Endodermal cell (in vitro differentiated cells): ENCODE data around the gene SH3PXD2A. TPM values are rescaled to one million over a fixed set of nuclear protein-coding genes. Genes with fewer than 3 reads are reported as not detected.

ENCODE experiments used
- DNase-seq: peaks from one replicate; pipeline ENCODE4 v3.0.0-alpha.2; 2017
- H3K27ac ChIP-seq: 2 replicates; pipeline ENCODE4 v1.5.1; 2013; ENCODE audit warnings: mild to moderate bottlenecking, low read depth, low read length, moderate library complexity
- H3K27me3 ChIP-seq: 2 replicates; pipeline ENCODE4 v1.6.1; 2013; ENCODE audit warnings: mild to moderate bottlenecking, low read length, moderate library complexity; ENCODE audit not compliant: insufficient read depth, control insufficient read depth, poor library complexity, severe bottlenecking
- H3K36me3 ChIP-seq: 2 replicates; pipeline ENCODE4 v1.7.0; 2013; ENCODE audit warnings: mild to moderate bottlenecking, low read length, moderate library complexity; ENCODE audit not compliant: control insufficient read depth, insufficient read depth
- H3K4me1 ChIP-seq: one replicate; pipeline ENCODE4 v1.7.0; 2013; ENCODE audit warnings: low read length; ENCODE audit not compliant: control insufficient read depth, insufficient read depth
- H3K4me3 ChIP-seq: 2 replicates; pipeline ENCODE4 v1.5.1; 2013; ENCODE audit warnings: mild to moderate bottlenecking, low read length, moderate library complexity
- H3K9ac ChIP-seq: 2 replicates; pipeline ENCODE4 v1.6.1; 2013; ENCODE audit warnings: mild to moderate bottlenecking, low read length, moderate library complexity; ENCODE audit not compliant: poor library complexity, severe bottlenecking; ENCODE audit errors: extremely low read depth
- H3K9me3 ChIP-seq: 2 replicates; pipeline ENCODE4 v1.6.1; 2013; ENCODE audit warnings: mild to moderate bottlenecking, low read length, moderate library complexity; ENCODE audit not compliant: control insufficient read depth
- H3K27ac Mint-ChIP-seq: 2 replicates; pipeline ENCODE4 v1.8.0; 2020; ENCODE audit warnings: mixed read lengths
- H3K27me3 Mint-ChIP-seq: 2 replicates; pipeline ENCODE4 v1.8.0; 2021; ENCODE audit warnings: mild to moderate bottlenecking, mixed read lengths; ENCODE audit not compliant: insufficient read depth
- H3K36me3 Mint-ChIP-seq: 2 replicates; pipeline ENCODE4 v1.8.0; 2020; ENCODE audit warnings: low read depth, mixed read lengths
- H3K4me1 Mint-ChIP-seq: 2 replicates; pipeline ENCODE4 v1.8.0; 2020; ENCODE audit warnings: mixed read lengths
- H3K4me3 Mint-ChIP-seq: 2 replicates; pipeline ENCODE4 v1.8.0; 2020; ENCODE audit warnings: mild to moderate bottlenecking, moderate library complexity, mixed read lengths
- H3K9me3 Mint-ChIP-seq: 2 replicates; pipeline ENCODE4 v1.8.0; 2020; ENCODE audit warnings: mild to moderate bottlenecking, mixed read lengths
- CTCF ChIP-seq: fragments of 200-600 bp; sonication (generic); conservative IDR thresholded peaks from 2 replicates; pipeline ENCODE4 v1.5.0; 2021; ENCODE audit warnings: antibody characterized with exemption, mild to moderate bottlenecking
- WGBS, 2 experiments: methylation state at CpG; one replicate each; pipeline versions ENCODE4 v1.1.5 to v1.1.7; 2013; ENCODE audit warnings: missing lambda C conversion rate in 2 of 2, mixed read lengths in 1 of 2; ENCODE audit not compliant: insufficient coverage in 1 of 2, insufficient read length in 1 of 2; 5-methylcytosine and 5-hydroxymethylcytosine counted together
- long read RNA-seq, 4 experiments: library from polyadenylated mRNA in 2 of 4; library from RNA in 1 of 4; library from capped mRNA in 1 of 4; stranded (forward) in 3 of 4; unstranded in 1 of 4; transcript quantifications; one replicate each; pipeline ENCODE4 v2.0.0, GENCODE V29; 2020 to 2021; ENCODE audit warnings: inconsistent platforms in 1 of 4
- polyA plus RNA-seq, 2 experiments: library from polyadenylated mRNA; stranded (reverse); fragments of 50-300 nt; gene quantifications; one replicate each; pipeline ENCODE4 v1.2.3, GENCODE V29; 2013
- total RNA-seq, 2 donors: library from RNA; stranded (reverse); fragmentation: NEBNext Ultra II Directional in 1 of 2; extraction: Animal tissue kit (Norgen Biotek cat#: 25700) in 1 of 2; gene quantifications; 2 replicates in 1 of 2; 3 replicates in 1 of 2; pipeline ENCODE4 v1.2.1, GENCODE V29; 2021

Gene SH3PXD2A
- 10 to 100 TPM; 15.7 to 22.6 TPM for total RNA-seq
- 11.5 TPM for polyA plus RNA-seq (2013, experiment 1 of 2)
- polyA plus RNA-seq (2013, experiment 2 of 2) = 11.0 TPM
- long read RNA-seq, experiment 1, partial matches to known transcripts = 0 of 16 reads
- long read RNA-seq, experiment 1, other reads (novel, unspliced or antisense) = 16 of 16 reads
- long read RNA-seq, experiment 2, partial matches to known transcripts = 3 of 32 reads
- long read RNA-seq, experiment 2, other reads (novel, unspliced or antisense) = 29 of 32 reads
- long read RNA-seq, experiment 3, partial matches to known transcripts = 1 of 6 reads
- long read RNA-seq, experiment 3, other reads (novel, unspliced or antisense) = 5 of 6 reads
- long read RNA-seq, experiment 4, partial matches to known transcripts = 0 of 1 reads
- long read RNA-seq, experiment 4, other reads (novel, unspliced or antisense) = 1 of 1 reads

- Histone ChIP-seq H3K27ac (peak within 1 kb of the TSS; percentile 15), H3K36me3 (no peaks in the 10 kb centered on the region), H3K9me3 (no peaks in the 10 kb centered on the region), H3K4me3 (peak within 1 kb of the TSS; percentile 82), H3K27me3 (peaks cover 29% of the 10 kb centered on the region), H3K4me1 (peaks cover 18% of the 10 kb centered on the region), H3K9ac (peak within 1 kb of the TSS; percentile 36)
- TF ChIP-seq CTCF = no peak
- Mint-ChIP-seq H3K27me3 (peaks cover 19% of the 10 kb centered on the region), H3K36me3 (no peaks in the 10 kb centered on the region), H3K4me1 (peaks cover 28% of the 10 kb centered on the region), H3K27ac (peak within 1 kb of the TSS; percentile 55), H3K9me3 (no peaks in the 10 kb centered on the region), H3K4me3 (peak within 1 kb of the TSS; percentile 75)
- DNase-seq = peak; percentile 84
- WGBS, 2 experiments = 0% methylated on average over 51 of the region's 54 CpGs; no CpG with 5 or more reads in 1 of the 2 experiments
Measured at GRCh38 chr10:103855424-103855823, at the start of gene SH3PXD2A. TSS of gene SH3PXD2A (minus strand) at chr10:103855576. CDS start at chr10:103855266, 310 bp downstream.

- TF ChIP-seq CTCF = no peak
- Histone ChIP-seq H3K27ac (no peak overlapping the region), H3K27me3 (no peaks in the 10 kb centered on the region), H3K4me3 (no peak overlapping the region), H3K4me1 (no peaks in the 10 kb centered on the region), H3K9me3 (no peaks in the 10 kb centered on the region), H3K36me3 (peaks cover 12% of the 10 kb centered on the region), H3K9ac (no peak overlapping the region)
- H3K4me1 Mint-ChIP-seq = peaks cover 1% of the 10 kb centered on the region
- DNase-seq = no peak
- peaks cover 10% of the 10 kb centered on the region for H3K36me3 Mint-ChIP-seq
- 89 to 90% methylated on average over 2 to 5 of the region's 5 CpGs for WGBS, 2 experiments
- no peaks in the 10 kb centered on the region for H3K9me3 Mint-ChIP-seq
- no peak overlapping the region for H3K4me3 Mint-ChIP-seq
- H3K27me3 Mint-ChIP-seq = no peaks in the 10 kb centered on the region
- no peak overlapping the region for H3K27ac Mint-ChIP-seq
Measured at GRCh38 chr10:103901299-103901698, 45.9 kb upstream of the SH3PXD2A start.

GRCh38 chr10:103899312-103899711 is 43.9 kb upstream of the SH3PXD2A start:
- H3K27ac ChIP-seq = no peak overlapping the region
- TF ChIP-seq CTCF = no peak

More at GRCh38 chr10:103899312-103899711, 43.9 kb upstream of the SH3PXD2A start:
- peaks cover 6% of the 10 kb centered on the region for H3K36me3 Mint-ChIP-seq
- no peaks in the 10 kb centered on the region for H3K27me3 Mint-ChIP-seq
- Histone ChIP-seq H3K27me3 (no peaks in the 10 kb centered on the region), H3K4me1 (peaks cover 5% of the 10 kb centered on the region), H3K36me3 (peaks cover 9% of the 10 kb centered on the region), H3K9ac (no peak overlapping the region), H3K4me3 (no peak overlapping the region), H3K9me3 (no peaks in the 10 kb centered on the region)
- H3K4me1 Mint-ChIP-seq = peaks cover 21% of the 10 kb centered on the region
- no peak overlapping the region for H3K27ac Mint-ChIP-seq
- 95 to 96% methylated on average over 4 to 5 of the region's 5 CpGs for WGBS, 2 experiments
- no peaks in the 10 kb centered on the region for H3K9me3 Mint-ChIP-seq
- DNase-seq = no peak
- H3K4me3 Mint-ChIP-seq = no peak overlapping the region
